ENCODE results near the gene NAXE. TPM values are rescaled to one million over a fixed set of nuclear protein-coding genes. Genes with fewer than 3 reads are reported as not detected.

The NAXE gene
- total and polyA plus RNA-seq, 2 of the 13 experiments (the other 11 are each of a cell fraction or from before 2014, with no cell fraction given), result 39.4 to 59.4 TPM

DNA sequence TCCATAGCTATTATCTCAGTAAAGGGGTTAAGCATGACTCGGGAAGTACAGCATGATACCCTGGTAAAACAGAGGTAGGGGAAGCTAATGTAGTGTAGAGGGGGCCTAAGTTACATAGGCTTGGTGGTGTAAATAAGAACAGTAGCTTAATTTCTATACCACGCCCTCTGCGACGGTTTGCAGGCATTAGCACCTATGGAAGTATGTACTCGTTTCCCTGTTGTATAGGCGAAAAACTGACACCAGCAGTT is 470 bp upstream of the NAXE start:
- POLR2A ChIA-PET, result interaction anchor here (1.2 to 2.3 kb wide), 7 partner anchors 9 to 134 kb away, joined by 4 to 36 read pairs (median 8); partner anchors contain the start of genes GPATCH4 and MEF2D

More for the DNA sequence above, 470 bp upstream of the NAXE start:
- H3K36me3 ChIP-seq (replicated peaks in 1 of 2; ENCODE audit: control insufficient read depth in 1 of 2, insufficient read depth in 2 of 2, low read length in 2 of 2), result peaks cover 0 to 21% of the 10 kb centered on the region in 2 experiments; a peak in 3 of 5 replicates
- FAIRE-seq (peak; percentile 15), ATAC-seq (peak; percentile 37), DNase-seq (ENCODE audit: low spot score) (no peak)
- BruUV-seq (replicated peaks), result no TSS peak
- WGBS (ENCODE audit: low lambda C conversion rate), result 0% methylated on average over 6 of the region's 6 CpGs
- H3K9ac ChIP-seq (ENCODE audit: insufficient read depth, low read depth, low read length), result peak overlapping the region; percentile 66
- H3K79me2 ChIP-seq (ENCODE audit: insufficient read depth, low read length), result peaks cover 3% of the 10 kb centered on the region
- CTCF ChIA-PET (ENCODE audit: low intra/inter-chr PET ratio, low total read pairs), result no interaction called here
- H3K27me3 ChIP-seq (ENCODE audit: control insufficient read depth in 1 of 2, insufficient read depth in 2 of 2, low read length in 2 of 2), result peaks cover 0 to 1% of the 10 kb centered on the region in 2 experiments; a peak in 1 of 5 replicates
- H3K27ac ChIP-seq (ENCODE audit: extremely low read length, insufficient read depth, low read length), result peak overlapping the region; percentile 54
- no peaks in the 10 kb centered on the region for H4K20me1 ChIP-seq (ENCODE audit: insufficient read depth, low read length)
- no peaks in the 10 kb centered on the region for H3K9me3 ChIP-seq (ENCODE audit: low read length)
- intact Hi-C loops (cut with micrococcal nuclease; ENCODE audit: unreplicated experiment) (no loop called here), in situ Hi-C loops (cut with HindIII; ENCODE audit: extremely low pct_ligation_motif_present, low pct_unique_long_range_greater_than_20kb) (no loop called here)
- TF ChIP-seq, protein P1, sequence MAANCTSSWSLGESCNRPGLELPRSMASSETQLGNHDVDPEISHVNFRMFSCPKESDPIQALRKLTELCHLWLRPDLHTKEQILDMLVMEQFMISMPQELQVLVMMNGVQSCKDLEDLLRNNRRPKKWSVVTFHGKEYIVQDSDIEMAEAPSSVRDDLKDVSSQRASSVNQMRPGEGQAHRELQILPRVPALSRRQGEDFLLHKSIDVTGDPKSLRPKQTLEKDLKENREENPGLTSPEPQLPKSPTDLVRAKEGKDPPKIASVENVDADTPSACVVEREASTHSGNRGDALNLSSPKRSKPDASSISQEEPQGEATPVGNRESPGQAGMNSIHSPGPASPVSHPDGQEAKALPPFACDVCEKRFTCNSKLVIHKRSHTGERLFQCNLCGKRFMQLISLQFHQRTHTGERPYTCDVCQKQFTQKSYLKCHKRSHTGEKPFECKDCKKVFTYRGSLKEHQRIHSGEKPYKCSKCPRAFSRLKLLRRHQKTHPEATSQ (CRISPR knock-in tag; IDR thresholded peaks at IDR 0.05; ENCODE audit: borderline replicate concordance), result 0 out of 2 replicates have a peak, but pooled peaks have one; percentile 18
- TF ChIP-seq ZNF207 (IDR thresholded peaks at IDR 0.05; ENCODE audit: borderline replicate concordance) (no peak), NR2F1 (CRISPR knock-in tag; IDR thresholded peaks at IDR 0.05) (no peak), NR2F6 (IDR thresholded peaks at IDR 0.05) (0 out of 2 replicates have a peak, but pooled peaks have one; percentile 5), NR2F6 (CRISPR knock-in tag; IDR thresholded peaks at IDR 0.05) (no peak), SRSF1 (optimal IDR thresholded peaks at IDR 0.05; ENCODE audit: low read depth, low read length) (peak; percentile 0), HNRNPH1 (optimal IDR thresholded peaks at IDR 0.05; ENCODE audit: low read depth, low read length) (no peak), HDAC1 (CRISPR knock-in tag; IDR thresholded peaks at IDR 0.05) (no peak), ZNF510 (CRISPR knock-in tag; IDR thresholded peaks at IDR 0.05; ENCODE audit: low read depth) (peak; percentile 71; the same call in 1 of the 2 replicates), SMYD3 (CRISPR knock-in tag; IDR thresholded peaks at IDR 0.05) (0 out of 2 replicates have a peak, but pooled peaks have one; percentile 8), ATF1 (CRISPR knock-in tag; IDR thresholded peaks at IDR 0.05) (peak; percentile 6; the same call in 1 of the 2 replicates), YEATS4 (CRISPR knock-in tag; IDR thresholded peaks at IDR 0.05; ENCODE audit: borderline replicate concordance) (0 out of 2 replicates have a peak, but pooled peaks have one; percentile 15)
- peak overlapping the region; percentile 86 for H3K4me2 ChIP-seq (ENCODE audit: low read depth, low read length)
- H3K4me3 ChIP-seq (replicated peaks in 1 of 3; ENCODE audit: insufficient read depth in 1 of 3, low read depth in 2 of 3, low read length in 3 of 3), result peak overlapping the region; percentile 73 to 86 (median 81)
- H3K4me1 ChIP-seq (ENCODE audit: insufficient read depth, low read length), result peaks cover 21% of the 10 kb centered on the region
- peak overlapping the region; percentile 78 for H2AFZ ChIP-seq (ENCODE audit: low read length)

All from HepG2 (cell line).